B cell (primary cell): ENCODE results near the gene IFT122. TPM values are rescaled to one million over a fixed set of nuclear protein-coding genes. Genes with fewer than 3 reads are reported as not detected.
A peak's percentile ranks its signal among the peaks of the same experiment; 100 is the strongest.

Experiments used
- ATAC-seq: fragments of 200-7000 bp; cut with Tn5 transposase; one replicate; pipeline ENCODE4 v1.10.0; 2021; ENCODE audit warnings: low read depth, mild to moderate bottlenecking, moderate number of reproducible peaks, moderate library complexity
- CTCF ChIA-PET: fragments of 350-600 bp; sonication (Branson Sonifier 250); formaldehyde crosslinking; loops from one replicate; lab custom pipeline; 2021; ENCODE audit warnings: antibody characterized with exemption, inconsistent platforms; lab: Charles Lee
- POLR2A ChIA-PET: fragments of 350-600 bp; sonication (Branson Sonifier 250); formaldehyde crosslinking; loops from one replicate; lab custom pipeline; 2021; ENCODE audit warnings: antibody characterized with exemption; lab: Charles Lee
- DNase-seq: peaks from one replicate; pipeline ENCODE4 v3.0.0; 2013
- H2AFZ ChIP-seq: 2 replicates; pipeline ENCODE4 v1.6.1; 2012; ENCODE audit warnings: mild to moderate bottlenecking, low read depth, low read length; ENCODE audit not compliant: insufficient read depth, poor library complexity, severe bottlenecking
- H3K27ac ChIP-seq, 2 donors: 1 replicate in 1 of 2; 2 replicates in 1 of 2; pipeline ENCODE4 v1.5.1; 2012 to 2013; ENCODE audit warnings: low read length in 2 of 2, mild to moderate bottlenecking in 2 of 2, moderate library complexity in 1 of 2
- H3K27me3 ChIP-seq, 4 experiments: fragments of 200-600 bp in 1 of 4; sonication (generic) in 1 of 4; replicated peaks in 1 of 4; 1 replicate in 2 of 4; 2 replicates in 2 of 4; pipeline versions ENCODE4 v1.6.1 to v1.7.0; 2013 to 2016; ENCODE audit warnings: low read length in 3 of 4, mild to moderate bottlenecking in 2 of 4, mixed read lengths in 1 of 4, moderate library complexity in 1 of 4; ENCODE audit not compliant: insufficient read depth in 4 of 4, control insufficient read depth in 3 of 4; ENCODE audit errors: control extremely low read depth in 1 of 4
- H3K36me3 ChIP-seq, 2 experiments: replicated peaks in 1 of 2; 1 replicate in 1 of 2; 2 replicates in 1 of 2; pipeline versions ENCODE4 v1.6.1 to v1.7.1; 2013; ENCODE audit warnings: low read length in 1 of 2; ENCODE audit not compliant: insufficient read depth in 2 of 2, control insufficient read depth in 1 of 2; ENCODE audit errors: control extremely low read depth in 1 of 2, extremely low read depth in 1 of 2
- H3K4me1 ChIP-seq, 2 donors: fragments of 200-600 bp in 1 of 2; sonication (generic) in 1 of 2; 1 replicate in 1 of 2; 2 replicates in 1 of 2; pipeline versions ENCODE4 v1.5.1 to v1.6.1; 2013 to 2017; ENCODE audit warnings: low read length in 2 of 2; ENCODE audit not compliant: control insufficient read depth in 2 of 2, insufficient read depth in 2 of 2
- H3K4me2 ChIP-seq: replicated peaks from 2 replicates; pipeline ENCODE3; 2012; ENCODE audit warnings: mild to moderate bottlenecking, low read depth, low read length; ENCODE audit not compliant: poor library complexity, severe bottlenecking
- H3K4me3 ChIP-seq, 5 experiments: fragments of 200-600 bp in 1 of 5; sonication (generic) in 1 of 5; 1 replicate in 3 of 5; 2 replicates in 2 of 5; pipeline versions ENCODE4 v1.5.1 to v1.7.0; 2011 to 2016; ENCODE audit warnings: low read length in 4 of 5, mild to moderate bottlenecking in 4 of 5, low read depth in 2 of 5, control low read depth in 1 of 5, moderate library complexity in 1 of 5; ENCODE audit not compliant: insufficient read depth in 1 of 5; ENCODE audit errors: control extremely low read depth in 1 of 5, extremely low read depth in 1 of 5
- H3K79me2 ChIP-seq: fragments of 200-600 bp; sonication (generic); one replicate; pipeline ENCODE4 v1.6.0; 2016; ENCODE audit warnings: low read length; ENCODE audit not compliant: control insufficient read depth, insufficient read depth
- H3K9ac ChIP-seq: fragments of 200-600 bp; sonication (generic); 2 replicates; pipeline ENCODE4 v1.6.1; 2017; ENCODE audit warnings: mild to moderate bottlenecking, low read length, moderate library complexity
- H3K9me3 ChIP-seq, 3 donors: one replicate each; pipeline versions ENCODE4 v1.6.1 to v1.7.1; 2013; ENCODE audit warnings: low read length in 2 of 3; ENCODE audit not compliant: control insufficient read depth in 2 of 3, insufficient read depth in 1 of 3; ENCODE audit errors: control extremely low read depth in 1 of 3
- H4K20me1 ChIP-seq: 2 replicates; pipeline ENCODE4 v1.6.0; 2012; ENCODE audit warnings: mild to moderate bottlenecking, low read length; ENCODE audit not compliant: insufficient read depth, control insufficient read depth, poor library complexity, severe bottlenecking
- H3K27ac Mint-ChIP-seq: one replicate; pipeline ENCODE4 v1.8.0; 2021; ENCODE audit warnings: mixed read lengths
- H3K27me3 Mint-ChIP-seq: one replicate; pipeline ENCODE4 v1.8.0; 2021; ENCODE audit warnings: mixed read lengths
- H3K4me1 Mint-ChIP-seq: one replicate; pipeline ENCODE4 v1.8.0; 2021; ENCODE audit warnings: mixed read lengths
- H3K4me3 Mint-ChIP-seq: one replicate; pipeline ENCODE4 v1.8.0; 2021; ENCODE audit warnings: mixed read lengths
- H3K9me3 Mint-ChIP-seq: one replicate; pipeline ENCODE4 v1.8.0; 2022; ENCODE audit warnings: mixed read lengths; ENCODE audit not compliant: insufficient read depth
- CTCF ChIP-seq: fragments of 200-600 bp; IDR thresholded peaks from one replicate; pipeline ENCODE4 v1.8.0; 2022; ENCODE audit warnings: antibody characterized with exemption, mild to moderate bottlenecking
- EZH2 ChIP-seq: IDR thresholded peaks from 2 replicates; pipeline ENCODE4 v1.6.1; 2012; ENCODE audit warnings: borderline replicate concordance, low read depth, mild to moderate bottlenecking, moderate library complexity, low read length; ENCODE audit not compliant: insufficient read depth, poor library complexity, severe bottlenecking
- WGBS: methylation state at CpG from one replicate; pipeline ENCODE4 v1.1.5; 2013; ENCODE audit warnings: missing lambda C conversion rate; ENCODE audit not compliant: insufficient coverage; 5-methylcytosine and 5-hydroxymethylcytosine counted together
- intact Hi-C: fragments of 100-400 bp; cut with micrococcal nuclease; formaldehyde crosslinking; loops from one replicate; pipeline ENCODE4 v1.10.0; 2022
- polyA plus RNA-seq: library from polyadenylated mRNA; depleted of rRNA; stranded (reverse); fragments of >200 nt; gene quantifications from 2 replicates; pipeline ENCODE4 v1.2.3, GENCODE V29; 2012
- total RNA-seq, 2 donors: library from RNA; stranded (reverse); fragments of 120-200 nt in 1 of 2; gene quantifications; 1 replicate in 1 of 2; 2 replicates in 1 of 2; pipeline versions ENCODE4 v1.2.3 to v1.2.4, GENCODE V29; 2013 to 2022

IFT122 gene
- total and polyA plus RNA-seq, 2 donors (not counting 1 experiment from before 2014, with no cell fraction given): 14.0 to 34.3 TPM

DNA sequence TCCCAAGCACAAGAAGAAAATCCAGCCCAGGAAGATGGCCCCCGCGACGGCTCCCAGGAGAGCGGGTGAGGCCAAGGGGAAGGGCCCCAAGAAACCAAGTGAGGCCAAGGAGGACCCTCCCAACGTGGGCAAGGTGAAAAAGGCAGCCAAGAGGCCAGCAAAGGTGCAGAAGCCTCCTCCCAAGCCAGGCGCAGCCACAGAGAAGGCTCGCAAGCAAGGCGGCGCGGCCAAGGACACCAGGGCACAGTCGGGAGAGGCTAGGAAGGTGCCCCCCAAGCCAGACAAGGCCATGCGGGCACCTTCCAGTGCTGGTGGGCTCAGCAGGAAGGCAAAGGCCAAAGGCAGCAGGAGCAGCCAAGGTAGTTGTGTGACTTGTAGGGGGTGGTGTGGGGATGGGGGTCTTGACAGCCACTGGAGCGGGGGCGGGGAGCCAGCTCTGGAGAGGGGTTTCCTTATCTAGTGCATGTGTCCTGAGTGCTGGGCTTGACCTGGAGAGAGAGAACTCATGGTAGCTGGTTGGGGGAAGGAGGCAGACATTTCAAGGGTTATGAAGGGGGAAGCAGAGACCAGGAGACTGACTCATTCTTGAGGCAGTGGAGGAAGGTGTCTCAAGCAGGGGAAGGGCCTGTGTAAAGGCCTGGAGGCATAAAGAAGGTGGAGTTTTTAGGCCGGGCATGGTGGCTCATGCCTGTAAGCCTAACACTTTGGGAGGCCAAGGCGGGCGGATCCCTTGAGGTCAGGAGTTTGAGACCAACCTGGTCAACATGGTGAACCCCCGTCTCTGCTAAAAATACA lies 109.2 kb downstream of the IFT122 start:
- ChIA-PET POLR2A (no interaction called here), CTCF (interaction anchor here (0.8 to 1.2 kb wide), 2 partner anchors 20 to 59 kb away, joined by 3 to 4 read pairs; no protein-coding TSS in a partner anchor)
- Histone ChIP-seq H3K27ac (no peak overlapping the region), H3K79me2 (no peaks in the 10 kb centered on the region), H2AFZ (no peak overlapping the region), H4K20me1 (no peaks in the 10 kb centered on the region), H3K4me3 (no peak overlapping the region), H3K36me3 (no peaks in the 10 kb centered on the region), H3K27me3 (peaks cover 0 to 3% (median 0%) of the 10 kb centered on the region in 4 experiments), H3K4me2 (no peak overlapping the region), H3K9ac (no peak overlapping the region), H3K9me3 (no peaks in the 10 kb centered on the region), H3K4me1 (no peaks in the 10 kb centered on the region)
- H3K4me1 Mint-ChIP-seq: peaks cover 3% of the 10 kb centered on the region
- TF ChIP-seq EZH2: no peak
- no peak for TF ChIP-seq CTCF
- ATAC-seq (no peak), DNase-seq (no peak)
- H3K9me3 Mint-ChIP-seq: no peaks in the 10 kb centered on the region
- peaks cover 9% of the 10 kb centered on the region for H3K27me3 Mint-ChIP-seq
- H3K27ac Mint-ChIP-seq: no peak overlapping the region
- intact Hi-C loops: no loop called here
- no peak overlapping the region for H3K4me3 Mint-ChIP-seq
- 94% methylated on average over 17 of the region's 18 CpGs for WGBS

DNA sequence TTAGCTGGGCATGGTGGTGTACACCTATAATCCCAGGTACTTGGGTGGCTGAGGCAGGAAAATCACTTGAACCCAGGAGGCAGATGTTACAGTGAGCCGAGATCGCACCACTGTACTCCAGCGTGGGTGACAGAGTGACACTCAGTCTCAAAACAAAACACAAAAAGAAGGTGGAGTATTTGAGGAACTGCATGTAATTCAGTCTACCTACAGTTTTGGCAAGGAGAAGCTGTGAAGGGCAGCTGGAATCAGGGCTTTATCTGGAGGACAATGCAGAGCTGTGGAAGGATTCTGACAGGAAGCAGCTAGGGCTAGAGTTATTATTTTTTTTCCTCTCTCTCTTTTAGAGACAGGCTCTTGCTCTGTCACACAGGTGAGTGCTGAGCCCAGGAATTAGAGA lies 109.8 kb downstream of the IFT122 start:
- Histone ChIP-seq H3K9ac (no peak overlapping the region), H3K27me3 (peaks cover 0 to 9% (median 0%) of the 10 kb centered on the region in 4 experiments), H3K4me2 (no peak overlapping the region), H3K4me3 (no peak overlapping the region), H3K4me1 (no peaks in the 10 kb centered on the region), H3K79me2 (no peaks in the 10 kb centered on the region), H2AFZ (no peak overlapping the region), H4K20me1 (no peaks in the 10 kb centered on the region), H3K36me3 (no peaks in the 10 kb centered on the region), H3K27ac (no peak overlapping the region), H3K9me3 (no peaks in the 10 kb centered on the region)
- DNase-seq: no peak
- peak overlapping the region; percentile 20 for H3K27ac Mint-ChIP-seq
- H3K9me3 Mint-ChIP-seq: no peaks in the 10 kb centered on the region
- H3K27me3 Mint-ChIP-seq: peaks cover 13% of the 10 kb centered on the region
- no peak for ATAC-seq
- peaks cover 6% of the 10 kb centered on the region for H3K4me1 Mint-ChIP-seq
- POLR2A ChIA-PET: no interaction called here
- WGBS: no CpG with 5 or more reads among the region's 3 CpGs
- intact Hi-C loops: no loop called here
- TF ChIP-seq EZH2: no peak
- TF ChIP-seq CTCF: no peak
- no peak overlapping the region for H3K4me3 Mint-ChIP-seq
- CTCF ChIA-PET: interaction anchor here (0.8 to 1.2 kb wide), 2 partner anchors 19 to 60 kb away, joined by 3 to 4 read pairs; no protein-coding TSS in a partner anchor
